ENCODE measurements around the gene DIDO1.
"Not testable (repeated sequence)": the region's sequence is repeated elsewhere in the genome, so short reads cannot be mapped to it uniquely, and the experiment has no call there.

DIDO1 gene

GRCh38 chr20:62967149-62967501 is 40.8 kb upstream of the DIDO1 start:
- FAIRE-seq (no peak), DNase-seq (ENCODE audit: insufficient read length, low spot score) (no peak)
- TF ChIP-seq POLR2A (IDR thresholded peaks at IDR 0.05; ENCODE audit: low read depth, low read length): no peak

- FAIRE-seq: no peak
- TF ChIP-seq POLR2A (IDR thresholded peaks at IDR 0.05; ENCODE audit: low read depth, low read length): no peak
- DNase-seq (ENCODE audit: insufficient read length, low spot score): no peak
Measured at GRCh38 chr20:62966212-62967148, 40.2 kb upstream of the DIDO1 start.

GRCh38 chr20:62965363-62965771 is 39.1 kb upstream of the DIDO1 start:
- no peak for DNase-seq (ENCODE audit: insufficient read length, low spot score)
- FAIRE-seq: no peak

GRCh38 chr20:62964700-62965099 is 38.4 kb upstream of the DIDO1 start:
- no peak for FAIRE-seq
- no peak for DNase-seq (ENCODE audit: insufficient read length, low spot score)
- no peak for TF ChIP-seq POLR2A (IDR thresholded peaks at IDR 0.05; ENCODE audit: low read depth, low read length)

More at GRCh38 chr20:62965363-62965771, 39.1 kb upstream of the DIDO1 start:
- no peak for TF ChIP-seq POLR2A (IDR thresholded peaks at IDR 0.05; ENCODE audit: low read depth, low read length)

- DNase-seq (ENCODE audit: insufficient read length, low spot score): no peak
- no peak for FAIRE-seq
- TF ChIP-seq POLR2A (IDR thresholded peaks at IDR 0.05; ENCODE audit: low read depth, low read length): no peak
Measured at GRCh38 chr20:62963614-62964397, 37.5 kb upstream of the DIDO1 start.

- no peak for FAIRE-seq
- TF ChIP-seq POLR2A (IDR thresholded peaks at IDR 0.05; ENCODE audit: low read depth, low read length): no peak
- DNase-seq (ENCODE audit: insufficient read length, low spot score): no peak
Measured at GRCh38 chr20:62962891-62963613, 36.7 kb upstream of the DIDO1 start.

- no peak for TF ChIP-seq POLR2A (IDR thresholded peaks at IDR 0.05; ENCODE audit: low read depth, low read length)
- DNase-seq (ENCODE audit: insufficient read length, low spot score) (no peak), FAIRE-seq (no peak)
Measured at GRCh38 chr20:62962221-62962879, 36.0 kb upstream of the DIDO1 start.

GRCh38 chr20:62961799-62962198 is 35.5 kb upstream of the DIDO1 start:
- FAIRE-seq (no peak), DNase-seq (ENCODE audit: insufficient read length, low spot score) (no peak)
- no peak for TF ChIP-seq POLR2A (IDR thresholded peaks at IDR 0.05; ENCODE audit: low read depth, low read length)

- no peak for DNase-seq (ENCODE audit: insufficient read length, low spot score)
- TF ChIP-seq POLR2A (IDR thresholded peaks at IDR 0.05; ENCODE audit: low read depth, low read length): no peak
- FAIRE-seq: no peak
Measured at GRCh38 chr20:62961310-62961783, 35.0 kb upstream of the DIDO1 start.

GRCh38 chr20:62960446-62961309 is 34.4 kb upstream of the DIDO1 start:
- not testable (repeated sequence) for FAIRE-seq; DNase-seq (ENCODE audit: insufficient read length, low spot score)

GRCh38 chr20:62959998-62960436 is 33.7 kb upstream of the DIDO1 start:
- no peak for TF ChIP-seq POLR2A (IDR thresholded peaks at IDR 0.05; ENCODE audit: low read depth, low read length)
- no peak for DNase-seq (ENCODE audit: insufficient read length, low spot score)
- no peak for FAIRE-seq

- TF ChIP-seq POLR2A (IDR thresholded peaks at IDR 0.05; ENCODE audit: low read depth, low read length): no peak
- no peak for FAIRE-seq
- no peak for DNase-seq (ENCODE audit: insufficient read length, low spot score)
Measured at GRCh38 chr20:62959101-62959971, 33.0 kb upstream of the DIDO1 start.
